HepG2 (cell line): Measurements from ENCODE around the gene LPXN. TPM values are rescaled to one million over a fixed set of nuclear protein-coding genes. Genes with fewer than 3 reads are reported as not detected.

Experiments used
- CTCF ChIP-seq: sonication (generic); formaldehyde crosslinking; IDR thresholded peaks from 2 replicates; pipeline ENCODE4 v1.5.0; 2020; ENCODE audit warnings: mild to moderate bottlenecking, missing genetic modification reagents, moderate library complexity
- FOSL1 ChIP-seq: sonication (generic); formaldehyde crosslinking; IDR thresholded peaks from 2 replicates; pipeline ENCODE4 v1.9.0; 2021; ENCODE audit warnings: missing genetic modification reagents, borderline replicate concordance
- KAT8 ChIP-seq: IDR thresholded peaks from 2 replicates; pipeline ENCODE4 v1.6.1; 2016; ENCODE audit warnings: missing genetic modification reagents, missing compliant biosample characterization
- KDM3A ChIP-seq: IDR thresholded peaks from 2 replicates; pipeline ENCODE4 v1.6.1; 2018; ENCODE audit warnings: low read depth, missing compliant biosample characterization
- KLF11 ChIP-seq: IDR thresholded peaks from 2 replicates; pipeline ENCODE4 v1.6.1; 2016; ENCODE audit warnings: missing compliant biosample characterization
- NR2C2 ChIP-seq: sonication (generic); formaldehyde crosslinking; IDR thresholded peaks from 2 replicates; pipeline ENCODE4 v1.4.0; 2020; ENCODE audit warnings: missing genetic modification reagents, mild to moderate bottlenecking, moderate library complexity, borderline replicate concordance
- PCBP1 ChIP-seq: fragments of 200-400 bp; formaldehyde crosslinking; IDR thresholded peaks from 2 replicates; pipeline ENCODE4 v1.6.1; 2017; ENCODE audit warnings: mild to moderate bottlenecking, low read depth, low read length, borderline replicate concordance
- POLR2AphosphoS5 ChIP-seq: IDR thresholded peaks from 2 replicates; pipeline ENCODE4 v1.6.1; 2012; ENCODE audit warnings: low read depth, low read length
- SP140L ChIP-seq: sonication (generic); formaldehyde crosslinking; IDR thresholded peaks from 2 replicates; pipeline ENCODE4 v1.4.0; 2020; ENCODE audit warnings: missing genetic modification reagents, borderline replicate concordance
- XRCC5 ChIP-seq: fragments of 200-400 bp; formaldehyde crosslinking; optimal IDR thresholded peaks from 2 replicates; pipeline ENCODE3; 2017; ENCODE audit warnings: mild to moderate bottlenecking, low read length
- ZBTB7A ChIP-seq: sonication (generic); formaldehyde crosslinking; IDR thresholded peaks from 2 replicates; pipeline ENCODE4 v1.8.0; 2022; ENCODE audit warnings: mild to moderate bottlenecking, missing genetic modification reagents
- ZEB1 ChIP-seq: IDR thresholded peaks from 2 replicates; pipeline ENCODE4 v1.6.1; 2012; ENCODE audit warnings: mild to moderate bottlenecking, low read depth, inconsistent platforms; ENCODE audit not compliant: insufficient replicate concordance
- ZFP1 ChIP-seq: IDR thresholded peaks from 2 replicates; pipeline ENCODE4 v1.6.1; 2016
- ZNF17 ChIP-seq: sonication (generic); formaldehyde crosslinking; IDR thresholded peaks from 2 replicates; pipeline ENCODE4 v1.5.0; 2020; ENCODE audit warnings: mild to moderate bottlenecking, missing genetic modification reagents
- ZNF331 ChIP-seq: sonication (generic); formaldehyde crosslinking; IDR thresholded peaks from 2 replicates; pipeline ENCODE4 v1.4.0; 2020; ENCODE audit warnings: missing genetic modification reagents
- ZNF510 ChIP-seq: sonication (generic); formaldehyde crosslinking; IDR thresholded peaks from 2 replicates; pipeline ENCODE4 v1.4.0; 2020; ENCODE audit warnings: low read depth, mild to moderate bottlenecking, missing genetic modification reagents
- ZNF557 ChIP-seq: sonication (generic); formaldehyde crosslinking; IDR thresholded peaks from 2 replicates; pipeline ENCODE4 v1.4.0; 2020; ENCODE audit warnings: missing genetic modification reagents
- ZNF709 ChIP-seq: sonication (generic); formaldehyde crosslinking; IDR thresholded peaks from 2 replicates; pipeline ENCODE4 v1.5.0; 2020; ENCODE audit warnings: mild to moderate bottlenecking, missing genetic modification reagents
- ZNF773 ChIP-seq: sonication (generic); formaldehyde crosslinking; IDR thresholded peaks from 2 replicates; pipeline ENCODE4 v1.4.0; 2020; ENCODE audit warnings: missing genetic modification reagents, borderline replicate concordance
- polyA plus RNA-seq, 8 experiments: library from polyadenylated mRNA; depleted of rRNA in 3 of 8; stranded (reverse) in 7 of 8; unstranded in 1 of 8; fragments of >200 nt; fragmentation: Illumina TruSeq in 4 of 8; extraction: Trizol in 4 of 8; gene quantifications; 2 replicates each; pipeline versions ENCODE4 v1.2.1 to v1.2.3, GENCODE V29; 2011 to 2016; ENCODE audit warnings: low read depth in 4 of 8, missing spikeins in 1 of 8, mixed read lengths in 1 of 8; ENCODE audit not compliant: insufficient read depth in 1 of 8
- total RNA-seq, 5 experiments: library from RNA; depleted of rRNA; stranded (reverse); fragments of >200 nt; fragmentation: Illumina TruSeq; extraction: Trizol; gene quantifications; 2 replicates each; pipeline ENCODE4 v1.2.3, GENCODE V29; 2016; ENCODE audit warnings: low read depth in 1 of 5
- TF ChIP-seq, protein P1 (sequence below): sonication (generic); formaldehyde crosslinking; IDR thresholded peaks from 2 replicates; pipeline ENCODE4 v1.4.0; 2020; ENCODE audit warnings: missing genetic modification reagents, mild to moderate bottlenecking, borderline replicate concordance
- TF ChIP-seq, protein P2 (sequence below): sonication (generic); formaldehyde crosslinking; IDR thresholded peaks from 2 replicates; pipeline ENCODE4 v1.9.0; 2021; ENCODE audit warnings: missing genetic modification reagents, mild to moderate bottlenecking, borderline replicate concordance

Gene LPXN
- total and polyA plus RNA-seq, 2 of the 13 experiments (the other 11 are each of a cell fraction or from before 2014, with no cell fraction given): 1.7 to 3.5 TPM

DNA sequence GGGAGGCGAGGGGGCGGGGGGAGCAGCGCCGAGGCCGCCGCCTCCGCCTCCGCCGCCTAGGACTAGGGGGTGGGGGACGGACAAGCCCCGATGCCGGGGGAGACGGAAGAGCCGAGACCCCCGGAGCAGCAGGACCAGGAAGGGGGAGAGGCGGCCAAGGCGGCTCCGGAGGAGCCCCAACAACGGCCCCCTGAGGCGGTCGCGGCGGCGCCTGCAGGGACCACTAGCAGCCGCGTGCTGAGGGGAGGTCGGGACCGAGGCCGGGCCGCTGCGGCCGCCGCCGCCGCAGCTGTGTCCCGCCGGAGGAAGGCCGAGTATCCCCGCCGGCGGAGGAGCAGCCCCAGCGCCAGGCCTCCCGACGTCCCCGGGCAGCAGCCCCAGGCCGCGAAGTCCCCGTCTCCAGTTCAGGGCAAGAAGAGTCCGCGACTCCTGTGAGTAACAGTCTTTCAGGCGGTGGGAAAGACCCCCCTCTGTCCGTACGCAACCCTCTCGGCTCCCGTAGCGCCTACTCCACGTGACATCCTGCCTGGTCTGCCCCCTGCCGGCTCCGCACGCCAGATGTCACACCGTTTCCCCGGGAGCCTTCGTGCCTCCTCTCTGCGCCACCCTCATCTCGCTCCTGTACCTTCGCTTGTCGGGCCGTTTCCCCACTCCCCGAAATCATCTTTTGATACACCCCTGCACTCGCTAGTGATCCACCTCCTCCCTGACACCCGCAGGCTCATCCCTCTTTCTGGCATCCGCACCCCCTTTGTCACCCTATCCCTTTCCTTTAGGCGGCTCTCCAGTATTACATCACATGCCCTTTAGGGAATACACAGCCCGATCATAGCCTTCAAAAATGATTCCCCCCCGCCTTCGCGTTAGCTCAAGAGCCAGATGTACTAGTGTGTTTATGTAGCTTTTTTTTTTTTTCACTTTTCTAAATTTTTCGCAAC lies 3.8 kb upstream of the LPXN start (continued):
- TF ChIP-seq POLR2AphosphoS5 (peak; percentile 74), ZFP1 (CRISPR knock-in tag) (no peak), ZNF17 (CRISPR knock-in tag) (peak; percentile 72; the same call in 1 of the 2 replicates), KDM3A (no peak; the same call in 1 of the 2 replicates), ZBTB7A (peak; percentile 84), FOSL1 (CRISPR knock-in tag) (no peak), CTCF (peak; percentile 96), ZNF510 (0 out of 2 replicates have a peak, but pooled peaks have one; percentile 16), ZNF709 (CRISPR knock-in tag) (peak; percentile 82; the same call in 1 of the 2 replicates), PCBP1 (no peak), ZEB1 (no peak), ZNF557 (CRISPR knock-in tag) (no peak), KAT8 (peak; percentile 86), KLF11 (CRISPR knock-in tag) (no peak), ZNF331 (CRISPR knock-in tag) (no peak), XRCC5 (peak; percentile 93), NR2C2 (CRISPR knock-in tag) (peak; percentile 61; the same call in 1 of the 2 replicates), SP140L (CRISPR knock-in tag) (no peak), ZNF773 (CRISPR knock-in tag) (0 out of 2 replicates have a peak, but pooled peaks have one; percentile 63)
- TF ChIP-seq, protein P1, sequence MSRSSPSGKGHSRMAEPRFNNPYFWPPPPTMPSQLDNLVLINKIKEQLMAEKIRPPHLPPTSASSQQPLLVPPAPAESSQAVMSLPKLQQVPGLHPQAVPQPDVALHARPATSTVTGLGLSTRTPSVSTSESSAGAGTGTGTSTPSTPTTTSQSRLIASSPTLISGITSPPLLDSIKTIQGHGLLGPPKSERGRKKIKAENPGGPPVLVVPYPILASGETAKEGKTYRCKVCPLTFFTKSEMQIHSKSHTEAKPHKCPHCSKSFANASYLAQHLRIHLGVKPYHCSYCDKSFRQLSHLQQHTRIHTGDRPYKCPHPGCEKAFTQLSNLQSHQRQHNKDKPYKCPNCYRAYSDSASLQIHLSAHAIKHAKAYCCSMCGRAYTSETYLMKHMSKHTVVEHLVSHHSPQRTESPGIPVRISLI: no peak
- TF ChIP-seq, protein P2, sequence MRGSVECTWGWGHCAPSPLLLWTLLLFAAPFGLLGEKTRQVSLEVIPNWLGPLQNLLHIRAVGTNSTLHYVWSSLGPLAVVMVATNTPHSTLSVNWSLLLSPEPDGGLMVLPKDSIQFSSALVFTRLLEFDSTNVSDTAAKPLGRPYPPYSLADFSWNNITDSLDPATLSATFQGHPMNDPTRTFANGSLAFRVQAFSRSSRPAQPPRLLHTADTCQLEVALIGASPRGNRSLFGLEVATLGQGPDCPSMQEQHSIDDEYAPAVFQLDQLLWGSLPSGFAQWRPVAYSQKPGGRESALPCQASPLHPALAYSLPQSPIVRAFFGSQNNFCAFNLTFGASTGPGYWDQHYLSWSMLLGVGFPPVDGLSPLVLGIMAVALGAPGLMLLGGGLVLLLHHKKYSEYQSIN (CRISPR knock-in tag): no peak; the same call in 1 of the 2 replicates
